ENCODE results near the gene EPS15.

EPS15 gene

DNA sequence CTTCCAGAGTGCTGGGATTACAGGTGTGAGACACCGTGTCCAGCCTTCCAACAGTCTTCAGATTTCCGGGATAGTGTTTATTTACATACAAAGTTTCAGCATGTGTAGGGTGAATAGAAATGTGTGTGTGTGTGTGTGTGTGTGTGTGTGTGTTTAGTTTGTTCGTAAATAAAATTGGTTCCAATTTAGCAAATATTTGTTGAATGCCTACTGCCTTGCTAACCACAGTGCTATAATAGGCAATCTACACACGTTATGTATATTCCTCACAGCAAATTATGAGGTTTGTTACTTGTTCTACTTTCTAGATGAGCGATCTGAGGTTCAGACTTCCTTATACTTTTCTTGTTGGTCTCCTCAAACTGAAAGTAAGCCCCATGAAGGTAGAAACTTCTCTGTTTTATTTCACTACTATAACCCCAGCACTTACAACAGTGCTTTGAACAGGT is 32.8 kb upstream of the EPS15 start:
- TF ChIP-seq ISL1 (CRISPR knock-in tag; IDR thresholded peaks at IDR 0.05) (no peak), GLIS3 (CRISPR knock-in tag; IDR thresholded peaks at IDR 0.05) (no peak), TCF4 (CRISPR knock-in tag; IDR thresholded peaks at IDR 0.05; ENCODE audit: borderline replicate concordance) (no peak), ESRRG (CRISPR knock-in tag; IDR thresholded peaks at IDR 0.05) (no peak), TOX (CRISPR knock-in tag; IDR thresholded peaks at IDR 0.05; ENCODE audit: borderline replicate concordance) (no peak), RARB (CRISPR knock-in tag; IDR thresholded peaks at IDR 0.05) (no peak), ZNF8 (CRISPR knock-in tag; IDR thresholded peaks at IDR 0.05) (no peak), PPARA (CRISPR knock-in tag; IDR thresholded peaks at IDR 0.05; ENCODE audit: borderline replicate concordance) (no peak), BACH2 (CRISPR knock-in tag; IDR thresholded peaks at IDR 0.05; ENCODE audit: borderline replicate concordance) (no peak), ZC3H10 (CRISPR knock-in tag; IDR thresholded peaks at IDR 0.05) (no peak), SNAI2 (CRISPR knock-in tag; IDR thresholded peaks at IDR 0.05) (no peak), OSR1 (CRISPR knock-in tag; IDR thresholded peaks at IDR 0.05) (no peak), ARNTL (CRISPR knock-in tag; IDR thresholded peaks at IDR 0.05; ENCODE audit: borderline replicate concordance, low read depth) (no peak), ZFP30 (CRISPR knock-in tag; IDR thresholded peaks at IDR 0.05) (no peak), ZNF565 (CRISPR knock-in tag; conservative IDR thresholded peaks at IDR 0.05; ENCODE audit: low read depth) (no peak)
- TF ChIP-seq, protein P1, sequence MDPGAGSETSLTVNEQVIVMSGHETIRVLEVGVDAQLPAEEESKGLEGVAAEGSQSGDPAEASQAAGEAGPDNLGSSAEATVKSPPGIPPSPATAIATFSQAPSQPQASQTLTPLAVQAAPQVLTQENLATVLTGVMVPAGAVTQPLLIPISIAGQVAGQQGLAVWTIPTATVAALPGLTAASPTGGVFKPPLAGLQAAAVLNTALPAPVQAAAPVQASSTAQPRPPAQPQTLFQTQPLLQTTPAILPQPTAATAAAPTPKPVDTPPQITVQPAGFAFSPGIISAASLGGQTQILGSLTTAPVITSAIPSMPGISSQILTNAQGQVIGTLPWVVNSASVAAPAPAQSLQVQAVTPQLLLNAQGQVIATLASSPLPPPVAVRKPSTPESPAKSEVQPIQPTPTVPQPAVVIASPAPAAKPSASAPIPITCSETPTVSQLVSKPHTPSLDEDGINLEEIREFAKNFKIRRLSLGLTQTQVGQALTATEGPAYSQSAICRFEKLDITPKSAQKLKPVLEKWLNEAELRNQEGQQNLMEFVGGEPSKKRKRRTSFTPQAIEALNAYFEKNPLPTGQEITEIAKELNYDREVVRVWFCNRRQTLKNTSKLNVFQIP (CRISPR knock-in tag; IDR thresholded peaks at IDR 0.05; ENCODE audit: borderline replicate concordance, low read depth): no peak
- TF ChIP-seq, protein P2, sequence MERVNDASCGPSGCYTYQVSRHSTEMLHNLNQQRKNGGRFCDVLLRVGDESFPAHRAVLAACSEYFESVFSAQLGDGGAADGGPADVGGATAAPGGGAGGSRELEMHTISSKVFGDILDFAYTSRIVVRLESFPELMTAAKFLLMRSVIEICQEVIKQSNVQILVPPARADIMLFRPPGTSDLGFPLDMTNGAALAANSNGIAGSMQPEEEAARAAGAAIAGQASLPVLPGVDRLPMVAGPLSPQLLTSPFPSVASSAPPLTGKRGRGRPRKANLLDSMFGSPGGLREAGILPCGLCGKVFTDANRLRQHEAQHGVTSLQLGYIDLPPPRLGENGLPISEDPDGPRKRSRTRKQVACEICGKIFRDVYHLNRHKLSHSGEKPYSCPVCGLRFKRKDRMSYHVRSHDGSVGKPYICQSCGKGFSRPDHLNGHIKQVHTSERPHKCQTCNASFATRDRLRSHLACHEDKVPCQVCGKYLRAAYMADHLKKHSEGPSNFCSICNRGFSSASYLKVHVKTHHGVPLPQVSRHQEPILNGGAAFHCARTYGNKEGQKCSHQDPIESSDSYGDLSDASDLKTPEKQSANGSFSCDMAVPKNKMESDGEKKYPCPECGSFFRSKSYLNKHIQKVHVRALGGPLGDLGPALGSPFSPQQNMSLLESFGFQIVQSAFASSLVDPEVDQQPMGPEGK (CRISPR knock-in tag; IDR thresholded peaks at IDR 0.05; ENCODE audit: borderline replicate concordance): no peak
- TF ChIP-seq, protein P3, sequence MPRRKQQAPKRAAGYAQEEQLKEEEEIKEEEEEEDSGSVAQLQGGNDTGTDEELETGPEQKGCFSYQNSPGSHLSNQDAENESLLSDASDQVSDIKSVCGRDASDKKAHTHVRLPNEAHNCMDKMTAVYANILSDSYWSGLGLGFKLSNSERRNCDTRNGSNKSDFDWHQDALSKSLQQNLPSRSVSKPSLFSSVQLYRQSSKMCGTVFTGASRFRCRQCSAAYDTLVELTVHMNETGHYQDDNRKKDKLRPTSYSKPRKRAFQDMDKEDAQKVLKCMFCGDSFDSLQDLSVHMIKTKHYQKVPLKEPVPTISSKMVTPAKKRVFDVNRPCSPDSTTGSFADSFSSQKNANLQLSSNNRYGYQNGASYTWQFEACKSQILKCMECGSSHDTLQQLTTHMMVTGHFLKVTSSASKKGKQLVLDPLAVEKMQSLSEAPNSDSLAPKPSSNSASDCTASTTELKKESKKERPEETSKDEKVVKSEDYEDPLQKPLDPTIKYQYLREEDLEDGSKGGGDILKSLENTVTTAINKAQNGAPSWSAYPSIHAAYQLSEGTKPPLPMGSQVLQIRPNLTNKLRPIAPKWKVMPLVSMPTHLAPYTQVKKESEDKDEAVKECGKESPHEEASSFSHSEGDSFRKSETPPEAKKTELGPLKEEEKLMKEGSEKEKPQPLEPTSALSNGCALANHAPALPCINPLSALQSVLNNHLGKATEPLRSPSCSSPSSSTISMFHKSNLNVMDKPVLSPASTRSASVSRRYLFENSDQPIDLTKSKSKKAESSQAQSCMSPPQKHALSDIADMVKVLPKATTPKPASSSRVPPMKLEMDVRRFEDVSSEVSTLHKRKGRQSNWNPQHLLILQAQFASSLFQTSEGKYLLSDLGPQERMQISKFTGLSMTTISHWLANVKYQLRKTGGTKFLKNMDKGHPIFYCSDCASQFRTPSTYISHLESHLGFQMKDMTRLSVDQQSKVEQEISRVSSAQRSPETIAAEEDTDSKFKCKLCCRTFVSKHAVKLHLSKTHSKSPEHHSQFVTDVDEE (CRISPR knock-in tag; IDR thresholded peaks at IDR 0.05): no peak
- no peak for ATAC-seq

DNA sequence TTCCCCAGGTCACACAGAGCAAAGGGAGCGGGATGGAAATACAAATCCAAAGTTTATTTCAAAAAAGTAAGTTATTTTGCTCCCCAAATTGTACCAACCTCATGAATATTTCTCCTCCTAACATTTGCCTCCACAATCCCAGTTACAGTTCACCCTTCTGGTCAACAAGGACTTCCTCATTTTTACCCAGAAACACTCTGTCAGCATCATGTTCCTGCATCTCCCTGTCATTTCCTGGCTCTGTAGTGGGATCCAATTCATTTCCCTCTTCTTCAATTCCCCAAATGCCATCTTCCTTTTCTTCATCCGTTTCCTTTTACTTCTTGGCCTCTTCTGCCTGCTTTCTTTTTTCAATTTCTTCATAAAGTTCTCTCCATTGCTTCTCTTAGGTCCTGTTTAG is 32.0 kb upstream of the EPS15 start:
- no peak for ATAC-seq
- TF ChIP-seq PPARA (CRISPR knock-in tag; IDR thresholded peaks at IDR 0.05; ENCODE audit: borderline replicate concordance): no peak
- no peak for TF ChIP-seq ZFP30 (CRISPR knock-in tag; IDR thresholded peaks at IDR 0.05)
- TF ChIP-seq TCF4 (CRISPR knock-in tag; IDR thresholded peaks at IDR 0.05; ENCODE audit: borderline replicate concordance): no peak
- TF ChIP-seq ZFP3 (CRISPR knock-in tag; IDR thresholded peaks at IDR 0.05): no peak
- TF ChIP-seq, protein P2 (CRISPR knock-in tag; IDR thresholded peaks at IDR 0.05; ENCODE audit: borderline replicate concordance): no peak
- TF ChIP-seq ZC3H10 (CRISPR knock-in tag; IDR thresholded peaks at IDR 0.05): no peak
- TF ChIP-seq SNAI2 (CRISPR knock-in tag; IDR thresholded peaks at IDR 0.05): no peak
- TF ChIP-seq ZNF8 (CRISPR knock-in tag; IDR thresholded peaks at IDR 0.05): no peak
- no peak for TF ChIP-seq ZNF70 (CRISPR knock-in tag; IDR thresholded peaks at IDR 0.05)
- TF ChIP-seq ARNTL (CRISPR knock-in tag; IDR thresholded peaks at IDR 0.05; ENCODE audit: borderline replicate concordance, low read depth): no peak
- no peak for TF ChIP-seq OSR1 (CRISPR knock-in tag; IDR thresholded peaks at IDR 0.05)

DNA sequence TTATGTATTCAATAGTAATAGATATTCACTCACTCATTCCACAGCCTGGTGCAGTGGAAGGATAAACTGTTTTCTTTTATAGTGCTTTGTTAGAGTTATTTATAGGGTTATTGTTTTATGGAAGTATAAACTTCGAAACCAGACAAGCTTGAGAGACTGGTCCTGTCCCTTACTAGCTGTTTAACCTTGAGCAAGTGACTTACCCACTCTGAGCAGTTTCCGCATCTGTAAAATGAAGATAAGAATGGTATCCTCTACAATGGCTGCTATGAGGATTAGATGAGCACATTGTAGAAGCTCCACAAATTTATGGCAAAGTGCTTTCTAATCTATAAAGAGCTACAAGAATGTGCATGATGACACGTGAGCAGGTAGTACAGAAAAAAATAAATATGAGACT is 30.8 kb upstream of the EPS15 start:
- TF ChIP-seq ZNF70 (CRISPR knock-in tag; IDR thresholded peaks at IDR 0.05): no peak
- no peak for TF ChIP-seq TCF4 (CRISPR knock-in tag; IDR thresholded peaks at IDR 0.05; ENCODE audit: borderline replicate concordance)
- no peak for TF ChIP-seq CSDC2 (CRISPR knock-in tag; IDR thresholded peaks at IDR 0.05)
- TF ChIP-seq ZC3H10 (CRISPR knock-in tag; IDR thresholded peaks at IDR 0.05): no peak
- TF ChIP-seq ZFP3 (CRISPR knock-in tag; IDR thresholded peaks at IDR 0.05): no peak
- TF ChIP-seq SNAI2 (CRISPR knock-in tag; IDR thresholded peaks at IDR 0.05): no peak
- TF ChIP-seq TOX (CRISPR knock-in tag; IDR thresholded peaks at IDR 0.05; ENCODE audit: borderline replicate concordance): no peak
- no peak for TF ChIP-seq ESRRG (CRISPR knock-in tag; IDR thresholded peaks at IDR 0.05)
- TF ChIP-seq ARNTL (CRISPR knock-in tag; IDR thresholded peaks at IDR 0.05; ENCODE audit: borderline replicate concordance, low read depth): no peak
- ATAC-seq: no peak
